ENCODE measurements around the gene NRGN.
A peak's percentile ranks its signal among the peaks of the same experiment; 100 is the strongest.

NRGN gene

DNA sequence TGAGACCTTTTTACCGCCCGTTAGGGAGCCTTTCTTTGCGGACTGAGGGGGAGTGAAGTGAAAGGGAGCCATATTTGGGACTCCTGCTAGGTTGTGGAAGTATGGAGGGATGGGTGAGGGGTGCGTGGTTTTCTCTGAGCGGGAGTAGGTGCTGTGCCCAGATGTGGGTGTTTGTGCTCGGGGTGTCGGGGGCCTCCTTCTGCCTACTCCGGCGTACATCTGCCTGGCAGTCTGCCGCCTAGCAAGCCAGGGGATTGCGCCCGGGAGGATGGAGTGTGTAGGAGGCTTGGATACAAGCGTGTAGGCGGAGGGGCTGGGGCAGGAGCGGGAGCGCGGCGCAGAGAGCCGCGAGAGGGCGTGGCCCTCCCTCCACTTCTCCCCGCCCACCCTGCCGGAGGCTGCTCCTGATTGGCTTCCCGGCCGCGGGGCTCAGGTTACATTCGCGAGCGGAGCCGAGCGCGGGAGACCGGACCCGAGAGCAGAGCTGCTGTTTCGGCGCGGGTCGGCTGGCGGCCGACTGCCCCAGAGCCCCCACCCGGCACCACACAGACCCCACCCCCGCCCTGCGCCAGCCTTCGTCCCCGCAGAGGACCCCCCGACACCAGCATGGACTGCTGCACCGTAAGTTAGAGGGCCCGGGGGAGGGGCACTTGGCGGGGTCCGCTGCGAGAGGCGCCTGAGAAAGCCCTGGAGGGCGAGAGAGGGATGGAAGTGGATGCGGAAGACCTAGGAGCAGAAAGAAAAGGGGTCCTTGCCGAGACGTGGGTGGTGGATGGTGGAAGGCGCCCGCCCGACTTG is at the start of gene NRGN:
NRGN (plus strand) TSS at position 464 of the 798 bp plus-strand sequence; CDS start at position 607, 143 bp downstream.
- peak; percentile 95 for DNase-seq

- DNase-seq, result no peak
Measured at GRCh38 chr11:124693142-124693541, 46.6 kb upstream of the NRGN start.

- DNase-seq, result no peak
Measured at GRCh38 chr11:124699547-124699946, 40.2 kb upstream of the NRGN start.

DNA sequence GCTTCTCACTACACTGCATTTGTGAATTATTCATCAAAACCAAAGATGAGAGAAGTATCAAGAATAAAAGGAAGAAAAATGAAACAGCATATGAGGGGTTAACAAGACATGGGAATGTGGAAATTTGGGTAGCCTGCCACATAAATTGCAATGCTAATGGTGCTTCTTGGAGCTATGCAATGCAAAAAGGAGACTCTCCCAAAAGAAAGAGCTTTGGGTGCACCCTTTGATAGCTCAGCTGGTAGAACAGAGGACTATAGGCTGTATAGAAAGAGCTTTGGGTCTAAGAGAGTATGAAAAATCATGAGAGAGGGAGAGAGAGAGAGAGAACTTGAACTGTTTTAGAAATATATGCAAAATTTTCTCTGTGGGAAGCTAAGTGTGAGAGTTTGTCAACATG is 39.7 kb upstream of the NRGN start:
- no peak for DNase-seq

DNA sequence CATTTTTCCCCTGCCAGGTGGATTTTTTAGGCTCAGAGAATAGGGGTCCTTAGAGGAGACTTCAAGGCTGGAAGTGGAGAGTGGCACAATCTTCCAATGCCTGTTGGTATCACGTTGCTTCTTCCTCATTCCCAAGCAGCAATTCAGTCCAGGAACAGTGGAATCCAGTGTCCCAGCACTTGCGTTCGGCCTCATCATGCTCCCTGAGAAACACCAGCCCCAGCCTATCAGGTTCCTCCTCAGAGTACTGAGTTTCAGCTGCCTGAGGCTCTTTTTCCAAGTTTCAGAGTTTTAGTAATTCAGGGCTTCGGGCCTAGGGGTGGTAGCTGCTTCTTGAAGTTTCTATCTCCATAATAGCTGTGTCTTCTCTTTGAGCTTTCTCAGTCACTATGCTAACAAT is 31.9 kb upstream of the NRGN start:
- no peak for DNase-seq

- no peak for DNase-seq
Measured at GRCh38 chr11:124712392-124712791, 27.4 kb upstream of the NRGN start.

- DNase-seq, result no peak
Measured at GRCh38 chr11:124716591-124716990, 23.2 kb upstream of the NRGN start.

DNA sequence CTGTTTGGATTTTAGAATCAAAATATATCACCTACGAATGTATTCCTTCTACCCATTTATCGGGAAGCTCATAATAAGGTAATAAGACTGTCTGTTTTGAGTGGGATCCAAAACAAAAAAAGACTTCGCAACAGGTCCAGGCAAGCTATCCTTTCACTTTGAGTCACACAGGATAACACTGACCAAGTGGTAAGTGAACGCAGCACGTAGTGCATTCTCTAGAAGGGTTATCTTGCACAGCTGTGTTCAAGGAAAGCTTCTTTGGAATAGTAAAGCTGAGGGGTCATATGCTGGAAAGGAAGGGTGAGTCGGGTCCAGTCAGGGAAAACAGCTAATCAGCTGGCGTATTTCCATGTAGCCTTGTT is 22.3 kb upstream of the NRGN start:
- DNase-seq, result no peak

GRCh38 chr11:124717786-124718651 is 21.7 kb upstream of the NRGN start:
- DNase-seq, result peak; percentile 55

GRCh38 chr11:124718801-124719200 is 20.9 kb upstream of the NRGN start:
- no peak for DNase-seq

GRCh38 chr11:124719534-124719933 is 20.2 kb upstream of the NRGN start:
- DNase-seq, result no peak

- DNase-seq, result no peak
Measured at GRCh38 chr11:124722176-124722575, 17.6 kb upstream of the NRGN start.

DNA sequence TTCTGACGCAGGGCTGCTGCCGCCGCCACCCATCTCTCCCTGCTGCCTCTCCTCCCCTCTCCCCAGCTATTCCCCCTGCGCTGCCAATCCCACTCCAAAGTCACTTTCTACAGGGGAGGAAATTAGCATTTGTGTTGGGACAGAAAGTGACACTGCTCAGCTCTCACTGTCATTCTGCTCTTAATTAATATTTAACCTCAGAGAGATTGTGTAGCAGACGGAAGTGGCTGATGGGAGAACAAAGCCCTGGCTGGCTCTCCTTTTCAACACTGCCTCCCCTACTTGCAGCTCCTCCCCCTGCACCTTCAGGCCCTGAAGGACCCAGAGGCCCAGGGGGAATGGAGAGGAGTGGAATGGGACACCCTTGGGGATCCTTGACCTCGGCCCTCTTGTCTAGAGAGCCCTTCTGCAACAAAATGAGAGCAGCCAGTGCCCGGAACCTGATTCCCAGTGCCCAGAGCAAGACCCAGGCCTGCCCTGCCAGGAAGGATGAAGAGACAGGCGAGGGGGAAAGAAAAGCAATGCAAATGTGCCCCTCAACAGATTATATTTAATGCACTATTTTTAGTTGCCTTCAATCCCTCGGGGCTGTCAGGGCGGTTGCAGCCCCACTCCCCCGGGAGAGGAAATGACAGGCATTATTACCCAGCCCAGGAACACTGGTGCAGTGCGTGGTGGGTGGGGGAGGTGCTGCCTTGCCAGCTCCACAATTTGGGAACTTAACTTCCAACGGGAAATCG is 14.6 kb upstream of the NRGN start:
- no peak for DNase-seq

- no peak for DNase-seq
Measured at GRCh38 chr11:124725719-124726105, 14.0 kb upstream of the NRGN start.

DNA sequence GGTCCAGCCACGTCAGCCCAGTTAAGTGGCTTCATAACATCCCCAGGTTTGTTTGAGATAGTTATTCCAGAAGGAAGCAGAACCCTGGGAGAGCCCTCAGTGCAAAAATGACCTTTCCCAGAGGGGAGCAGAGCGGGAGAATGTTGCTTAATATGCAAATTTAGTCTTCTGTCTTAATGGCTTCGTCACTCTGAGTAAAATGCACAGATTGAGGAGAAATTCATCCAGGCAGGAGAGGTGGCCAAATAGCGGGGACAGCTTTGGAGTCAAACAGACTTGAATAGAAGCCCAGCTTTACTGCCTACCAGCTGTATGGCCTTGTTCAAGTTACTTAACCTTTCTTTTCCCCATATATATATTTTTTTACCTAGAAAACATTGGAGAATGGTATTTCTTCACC is 12.3 kb upstream of the NRGN start:
- no peak for DNase-seq

DNA sequence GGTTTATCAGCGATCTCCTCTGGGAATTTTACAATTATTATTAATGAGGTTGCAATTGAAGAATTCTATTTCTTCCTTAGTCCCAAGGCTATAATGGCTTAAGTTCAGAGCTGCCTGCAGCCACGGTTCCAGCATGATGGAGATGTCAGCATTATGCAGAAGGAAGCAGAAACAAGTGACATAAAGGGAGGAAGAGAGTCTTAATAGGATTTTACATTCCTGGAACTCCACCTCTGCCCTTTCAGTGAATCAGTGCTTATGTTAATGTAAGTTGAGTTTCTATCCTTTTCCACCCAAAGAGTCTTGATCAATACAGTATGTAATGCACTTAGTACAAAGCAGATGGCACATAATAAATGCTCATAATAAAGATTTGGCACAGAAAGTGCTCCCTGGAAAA is 11.6 kb upstream of the NRGN start:
- DNase-seq, result no peak

GRCh38 chr11:124729571-124729970 is 10.2 kb upstream of the NRGN start:
- no peak for DNase-seq

DNA sequence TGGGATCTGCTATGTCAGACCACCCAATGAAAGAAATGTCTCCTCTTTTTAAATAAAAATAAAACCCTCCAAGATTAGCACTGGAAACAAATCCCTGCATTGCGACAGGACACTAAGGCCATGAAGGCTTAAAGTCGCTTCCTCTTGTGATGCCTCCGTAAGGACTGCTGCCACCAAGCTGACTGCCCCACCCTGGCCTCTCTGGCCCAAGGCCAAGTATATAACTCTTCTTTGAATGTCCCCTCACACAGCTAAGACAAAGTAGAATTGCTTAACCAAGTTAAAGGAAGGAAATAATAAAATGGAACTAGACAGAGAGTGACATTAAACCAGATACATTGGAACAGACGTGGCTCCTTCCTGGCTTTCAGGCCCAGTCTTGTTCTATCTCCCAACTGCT is 7.5 kb upstream of the NRGN start:
- no peak for DNase-seq

- DNase-seq, result no peak
Measured at GRCh38 chr11:124736736-124737135, 3.0 kb upstream of the NRGN start.

DNA sequence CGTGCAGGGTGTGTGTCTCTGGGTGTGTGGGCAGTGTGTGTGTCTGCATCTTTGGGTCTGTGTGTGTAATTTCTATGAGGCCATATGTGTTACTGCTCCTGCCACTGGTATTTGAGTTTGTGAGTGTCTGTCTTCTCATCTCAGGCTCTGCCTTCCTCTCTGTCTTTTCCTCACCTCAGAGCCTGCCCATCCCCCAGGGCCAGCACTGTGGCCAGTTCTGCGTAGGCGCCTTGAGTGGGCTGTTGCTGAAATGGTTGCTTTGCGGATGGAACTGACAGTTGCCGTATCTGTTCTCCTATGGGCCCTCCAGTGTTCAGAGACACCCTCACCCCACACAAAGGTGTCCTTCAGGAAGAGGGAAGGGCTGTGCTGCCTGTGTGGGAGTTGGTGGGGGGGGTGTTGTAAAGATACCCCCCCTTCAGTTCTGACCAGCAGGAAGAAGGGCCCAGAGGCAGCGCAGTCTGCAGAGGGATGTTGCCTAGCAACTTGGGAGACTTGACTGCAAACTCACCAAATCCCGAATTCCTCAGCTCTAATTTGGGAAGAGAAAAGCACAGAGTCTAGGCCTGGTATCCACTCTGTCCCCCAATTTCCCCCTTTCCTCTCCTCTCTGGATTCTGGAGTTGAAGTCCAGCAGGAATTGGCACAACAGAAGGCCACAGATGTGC is 2.0 kb upstream of the NRGN start:
- DNase-seq, result no peak

GRCh38 chr11:124738713-124739478 is 846 bp upstream of the NRGN start:
- DNase-seq, result no peak

DNA sequence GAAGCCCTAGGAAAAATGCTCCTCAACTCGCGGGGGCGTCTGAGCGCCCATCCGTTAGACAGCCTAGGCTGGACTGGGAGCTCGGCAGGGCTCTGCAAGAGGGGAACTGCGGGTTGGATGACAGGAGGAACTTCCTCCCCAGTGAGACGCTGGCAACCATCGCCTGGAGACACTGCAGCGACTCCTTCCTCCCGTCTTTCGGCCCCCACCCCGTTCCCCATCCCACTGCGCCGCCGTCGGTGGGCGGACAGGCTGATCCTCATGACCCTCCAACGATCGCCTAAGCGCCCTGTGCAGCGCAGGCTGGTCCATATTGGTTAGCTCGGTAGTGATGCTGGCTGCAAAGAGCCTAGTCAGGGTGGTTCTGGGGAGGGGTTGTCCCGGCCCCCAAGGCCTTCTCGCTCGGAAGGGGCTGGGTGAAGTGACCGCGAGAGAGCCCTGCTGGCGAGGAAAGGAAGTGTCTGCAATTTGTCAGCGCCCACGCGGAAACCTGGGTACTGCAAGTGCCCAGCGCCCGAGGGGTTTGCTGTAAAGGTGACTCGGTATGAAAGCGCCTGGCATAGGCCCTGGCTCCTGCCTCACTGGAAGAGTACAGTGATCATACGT is 638 bp downstream of the NRGN start:
- DNase-seq, result peak; percentile 45
